Mucosa of stomach (tissue), 1 donor: Measurements from ENCODE around the gene STXBP2.

ENCODE experiments used
- H3K27me3 ChIP-seq: one replicate; pipeline ENCODE4 v1.7.0; 2013; ENCODE audit warnings: mild to moderate bottlenecking, low read length; ENCODE audit not compliant: control insufficient read depth, insufficient read depth
- H3K36me3 ChIP-seq: one replicate; pipeline ENCODE4 v1.7.0; 2013; ENCODE audit warnings: low read length; ENCODE audit not compliant: control insufficient read depth, insufficient read depth
- H3K4me1 ChIP-seq: one replicate; pipeline ENCODE4 v1.7.0; 2013; ENCODE audit warnings: mild to moderate bottlenecking, low read length; ENCODE audit not compliant: control insufficient read depth, insufficient read depth
- H3K4me3 ChIP-seq: one replicate; pipeline ENCODE4 v1.7.0; 2013; ENCODE audit warnings: low read length
- H3K9ac ChIP-seq: one replicate; pipeline ENCODE4 v1.7.0; 2013; ENCODE audit warnings: mild to moderate bottlenecking, low read length, moderate library complexity
- H3K9me3 ChIP-seq: one replicate; pipeline ENCODE4 v1.7.0; 2013; ENCODE audit warnings: mild to moderate bottlenecking, low read length, moderate library complexity; ENCODE audit not compliant: control insufficient read depth
- donor health status: Pancreatic carcinoma.

STXBP2 gene

DNA sequence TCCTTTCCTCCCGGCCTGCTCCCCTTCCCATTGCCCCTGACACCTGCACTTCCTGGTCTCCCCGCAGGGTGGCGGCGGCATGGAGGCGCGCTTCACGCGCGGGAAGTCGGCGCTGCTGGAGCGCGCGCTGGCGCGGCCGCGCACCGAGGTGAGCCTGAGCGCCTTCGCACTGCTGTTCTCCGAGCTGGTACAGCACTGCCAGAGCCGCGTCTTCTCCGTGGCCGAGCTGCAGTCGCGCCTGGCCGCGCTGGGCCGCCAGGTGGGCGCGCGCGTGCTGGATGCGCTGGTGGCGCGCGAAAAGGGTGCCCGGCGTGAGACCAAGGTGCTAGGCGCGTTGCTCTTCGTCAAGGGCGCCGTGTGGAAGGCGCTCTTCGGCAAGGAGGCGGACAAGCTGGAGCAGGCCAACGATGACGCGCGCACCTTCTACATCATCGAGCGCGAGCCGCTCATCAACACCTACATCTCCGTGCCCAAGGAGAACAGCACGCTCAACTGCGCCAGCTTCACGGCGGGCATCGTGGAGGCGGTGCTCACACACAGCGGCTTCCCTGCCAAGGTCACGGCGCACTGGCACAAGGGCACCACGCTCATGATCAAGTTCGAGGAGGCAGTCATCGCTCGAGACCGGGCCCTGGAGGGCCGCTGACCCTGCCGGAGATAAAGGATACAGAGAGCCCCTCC lies 45.4 kb downstream of the STXBP2 start:
- no peaks in the 10 kb centered on the region for H3K36me3 ChIP-seq
- H3K9ac ChIP-seq = peak overlapping the region; percentile 93
- H3K27me3 ChIP-seq = peaks cover 15% of the 10 kb centered on the region
- H3K4me3 ChIP-seq = peak overlapping the region; percentile 72
- H3K4me1 ChIP-seq = peaks cover 10% of the 10 kb centered on the region
- H3K9me3 ChIP-seq = no peaks in the 10 kb centered on the region

DNA sequence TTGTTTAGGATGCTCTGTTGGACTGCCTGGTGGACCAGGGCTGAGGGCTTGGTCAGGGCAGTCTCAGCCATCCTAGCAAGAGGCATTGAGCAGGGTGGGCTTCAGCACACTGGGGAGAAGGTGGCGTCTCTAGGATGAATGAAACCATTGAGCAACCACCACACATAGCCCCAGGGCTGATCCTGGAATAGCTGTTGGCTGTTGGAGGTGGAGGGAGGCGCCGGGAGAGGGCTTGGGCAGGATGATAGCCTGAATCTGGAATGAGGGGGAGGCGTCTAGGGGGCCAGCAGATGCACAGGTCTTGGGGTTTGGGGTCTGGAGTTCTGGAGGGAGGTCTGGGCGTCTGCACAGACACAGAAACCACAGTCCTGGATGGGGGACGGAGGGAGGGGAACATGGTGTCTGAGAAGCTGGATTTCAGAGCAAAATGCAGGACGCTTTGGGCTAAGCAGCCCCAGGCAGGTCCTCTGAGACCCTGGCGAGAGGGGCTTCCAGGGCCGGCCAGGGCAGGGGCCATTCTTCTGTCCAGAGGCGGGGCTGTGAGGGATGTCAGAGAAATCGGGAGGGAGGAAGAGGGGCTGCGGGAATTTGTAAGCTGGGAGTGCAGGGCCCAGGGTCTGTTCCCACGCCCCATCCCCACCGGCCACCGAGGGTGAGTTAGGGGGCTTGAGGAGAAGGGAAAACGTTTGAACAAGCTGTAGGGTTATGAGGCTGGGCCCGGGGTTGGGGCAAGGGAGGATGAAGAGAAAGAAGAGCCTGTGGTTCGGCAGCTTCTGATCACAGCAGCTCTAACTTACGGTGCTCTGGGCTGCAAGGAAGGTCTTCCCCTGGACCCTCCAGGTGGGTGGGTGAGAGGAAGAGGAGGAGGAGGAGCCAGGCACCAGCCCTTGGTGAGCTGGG lies 48.9 kb downstream of the STXBP2 start:
- Histone ChIP-seq H3K9me3 (no peaks in the 10 kb centered on the region), H3K4me1 (peaks cover 10% of the 10 kb centered on the region), H3K9ac (no peak overlapping the region), H3K27me3 (peaks cover 17% of the 10 kb centered on the region), H3K36me3 (no peaks in the 10 kb centered on the region), H3K4me3 (no peak overlapping the region)

DNA sequence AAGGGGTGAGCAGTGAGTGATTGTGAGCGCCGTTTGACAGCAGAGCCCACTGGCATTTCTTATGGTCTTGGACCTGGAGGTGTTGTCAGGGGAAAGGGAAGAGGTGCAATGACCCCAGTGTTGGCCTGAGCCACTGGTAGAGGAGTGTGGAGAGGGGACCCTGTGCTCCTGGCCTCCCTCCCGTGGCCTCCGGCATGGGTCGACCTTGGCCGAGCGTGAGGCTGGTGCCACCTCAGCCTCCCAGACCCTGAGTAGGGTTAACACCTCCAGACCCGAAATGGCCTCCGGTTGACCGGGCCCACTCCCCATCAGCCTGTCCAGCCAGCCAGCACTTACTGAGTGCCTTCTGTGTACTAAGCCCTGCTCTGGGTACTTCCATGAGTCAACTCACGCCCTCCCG lies 50.3 kb downstream of the STXBP2 start:
- Histone ChIP-seq H3K36me3 (no peaks in the 10 kb centered on the region), H3K9ac (no peak overlapping the region), H3K27me3 (peaks cover 17% of the 10 kb centered on the region), H3K4me1 (peaks cover under 1% of the 10 kb centered on the region), H3K4me3 (no peak overlapping the region), H3K9me3 (no peaks in the 10 kb centered on the region)

DNA sequence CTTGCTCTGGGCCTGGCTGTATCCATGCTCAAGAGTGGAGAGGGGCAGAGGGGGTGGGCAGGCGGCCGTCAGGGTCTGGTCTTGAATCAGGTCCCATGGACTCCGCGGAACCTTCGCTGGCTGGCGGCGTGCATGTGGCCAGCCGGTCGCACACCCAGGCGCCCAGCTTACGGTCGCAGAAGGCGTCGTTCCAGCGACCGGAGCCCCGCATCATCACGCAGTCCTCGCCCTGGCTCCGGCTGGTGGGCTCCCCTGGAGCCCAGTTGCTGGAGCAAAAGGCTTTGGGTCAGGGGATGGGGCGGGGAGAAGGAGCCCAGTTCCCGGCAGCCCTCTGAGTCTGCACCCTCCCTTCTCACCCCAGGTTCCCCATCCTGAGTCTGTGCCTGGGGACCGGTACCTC lies 52.3 kb downstream of the STXBP2 start:
- Histone ChIP-seq H3K9me3 (no peaks in the 10 kb centered on the region), H3K9ac (no peak overlapping the region), H3K36me3 (no peaks in the 10 kb centered on the region), H3K4me1 (no peaks in the 10 kb centered on the region), H3K4me3 (no peak overlapping the region), H3K27me3 (peaks cover 17% of the 10 kb centered on the region)

DNA sequence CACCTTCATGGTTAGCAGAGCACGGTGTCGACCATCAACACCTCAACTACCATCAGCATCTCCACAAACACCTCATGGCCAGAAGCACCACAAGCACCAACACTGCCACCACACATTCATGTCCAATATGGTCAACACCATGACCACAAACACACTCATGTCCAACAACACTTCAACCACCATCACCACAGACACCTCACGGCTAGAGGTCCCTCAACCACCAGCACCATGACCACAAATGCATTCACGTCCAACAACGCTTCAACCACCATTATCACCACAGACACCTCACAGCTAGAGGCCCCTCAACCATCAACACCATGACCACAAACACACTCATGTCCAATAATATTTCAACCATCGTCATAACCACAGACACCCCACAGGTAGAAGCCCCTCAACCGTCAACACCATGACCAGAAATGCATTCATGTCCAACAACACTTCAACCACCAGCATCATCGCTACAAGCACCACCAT lies 53.9 kb downstream of the STXBP2 start:
- Histone ChIP-seq H3K9ac (no peak overlapping the region), H3K4me1 (no peaks in the 10 kb centered on the region), H3K9me3 (no peaks in the 10 kb centered on the region), H3K4me3 (no peak overlapping the region), H3K36me3 (no peaks in the 10 kb centered on the region), H3K27me3 (peaks cover 17% of the 10 kb centered on the region)

DNA sequence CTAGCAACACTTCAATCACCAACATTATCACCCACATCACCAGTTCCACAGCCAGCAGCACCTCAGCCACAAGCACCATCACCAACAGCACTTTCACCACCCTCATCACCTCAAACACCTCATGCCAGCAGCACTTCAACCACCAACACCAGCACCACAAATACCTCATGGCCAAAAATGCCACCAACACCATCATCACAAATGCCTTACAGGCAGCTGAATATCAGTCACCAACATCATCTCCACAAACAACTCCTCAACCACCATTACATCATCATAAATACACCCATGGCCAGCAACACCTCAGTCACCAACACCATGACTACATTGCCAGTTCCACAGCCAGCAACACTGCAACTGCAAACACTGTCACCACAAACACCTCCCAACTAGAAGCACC lies 54.6 kb downstream of the STXBP2 start:
- Histone ChIP-seq H3K4me3 (no peak overlapping the region), H3K36me3 (no peaks in the 10 kb centered on the region), H3K9me3 (no peaks in the 10 kb centered on the region), H3K27me3 (peaks cover 17% of the 10 kb centered on the region), H3K9ac (no peak overlapping the region), H3K4me1 (no peaks in the 10 kb centered on the region)

DNA sequence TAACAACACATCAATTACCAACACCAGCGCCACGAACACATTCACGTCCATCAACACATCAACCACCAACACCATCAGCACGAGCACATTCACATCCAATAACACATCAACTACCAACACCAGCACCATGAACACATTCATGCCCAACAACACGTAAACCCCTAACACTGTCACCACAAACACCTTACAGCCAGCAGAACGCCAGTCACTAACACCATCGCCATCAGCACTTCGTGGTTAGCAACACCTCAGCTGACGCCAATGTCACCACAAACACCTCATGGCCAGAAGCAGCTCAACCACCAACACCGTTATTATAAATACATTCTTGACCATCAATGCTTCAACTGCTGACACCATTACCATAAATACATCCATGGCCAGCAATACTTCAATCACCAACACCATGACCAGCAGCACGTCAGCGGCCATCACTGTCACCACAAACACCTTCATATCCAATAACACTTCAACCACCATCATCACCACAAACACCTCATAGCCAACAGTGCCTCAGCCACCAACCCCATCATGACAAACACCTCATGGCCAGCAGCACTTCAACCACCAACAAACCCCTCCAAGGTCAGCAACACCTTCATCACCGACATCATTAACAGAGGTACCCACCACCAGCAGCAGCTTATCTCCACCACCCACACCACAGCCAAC lies 55.6 kb downstream of the STXBP2 start:
- Histone ChIP-seq H3K27me3 (peaks cover 21% of the 10 kb centered on the region), H3K4me1 (no peaks in the 10 kb centered on the region), H3K9me3 (no peaks in the 10 kb centered on the region), H3K9ac (no peak overlapping the region), H3K4me3 (no peak overlapping the region), H3K36me3 (no peaks in the 10 kb centered on the region)

DNA sequence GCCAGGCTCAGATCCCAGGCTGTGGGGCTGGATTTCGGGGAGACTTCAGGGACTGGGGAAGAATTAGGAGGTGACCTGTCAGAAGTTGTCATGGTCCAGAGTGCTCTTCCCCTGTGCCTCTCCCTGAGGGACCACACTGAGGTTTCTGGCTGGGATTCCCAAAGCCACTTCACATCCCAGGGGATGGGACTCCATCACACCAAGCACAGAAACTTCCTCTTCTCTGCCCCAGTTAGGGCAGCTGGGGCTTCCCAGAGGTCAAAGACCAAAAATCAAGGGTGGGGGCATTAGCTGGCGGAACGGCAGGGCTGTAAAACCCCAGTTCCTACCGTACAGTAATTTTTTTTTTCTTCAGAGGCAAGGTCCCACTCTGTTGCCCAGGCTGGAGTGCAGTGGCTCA lies 57.6 kb downstream of the STXBP2 start:
- peaks cover 27% of the 10 kb centered on the region for H3K27me3 ChIP-seq

More for the DNA sequence above, 57.6 kb downstream of the STXBP2 start:
- H3K36me3 ChIP-seq = no peaks in the 10 kb centered on the region
- H3K4me1 ChIP-seq = no peaks in the 10 kb centered on the region
- H3K4me3 ChIP-seq = no peak overlapping the region
- no peak overlapping the region for H3K9ac ChIP-seq
- H3K9me3 ChIP-seq = no peaks in the 10 kb centered on the region
